Mesothelial cell of epicardium (in vitro differentiated cells): ENCODE measurements around the gene LUZP4. TPM values are rescaled to one million over a fixed set of nuclear protein-coding genes. Genes with fewer than 3 reads are reported as not detected.

ENCODE experiments used
- DNase-seq, 2 experiments: peaks; one replicate each; pipeline ENCODE4 v3.0.0; 2021; ENCODE audit warnings: low spot score in 2 of 2; ENCODE audit not compliant: unreplicated experiment in 2 of 2
- H3K27ac Mint-ChIP-seq: 2 replicates; pipeline ENCODE4 v1.8.0; 2021; ENCODE audit warnings: mixed read lengths
- H3K27me3 Mint-ChIP-seq: 2 replicates; pipeline ENCODE4 v1.8.0; 2021; ENCODE audit warnings: low read depth, mixed read lengths
- H3K36me3 Mint-ChIP-seq: 2 replicates; pipeline ENCODE4 v1.8.0; 2021; ENCODE audit warnings: mixed read lengths
- H3K4me1 Mint-ChIP-seq: 2 replicates; pipeline ENCODE4 v1.8.0; 2021; ENCODE audit warnings: mixed read lengths
- H3K4me3 Mint-ChIP-seq: 2 replicates; pipeline ENCODE4 v1.8.0; 2021; ENCODE audit warnings: mild to moderate bottlenecking, moderate library complexity, mixed read lengths
- H3K9me3 Mint-ChIP-seq: 2 replicates; pipeline ENCODE4 v1.8.0; 2021; ENCODE audit warnings: mixed read lengths
- CTCF ChIP-seq: fragments of 200-600 bp; sonication (generic); IDR thresholded peaks from one replicate; pipeline ENCODE4 v1.5.0; 2021; ENCODE audit warnings: antibody characterized with exemption; ENCODE audit not compliant: unreplicated experiment
- total RNA-seq: library from RNA; stranded (reverse); gene quantifications from 3 replicates; pipeline ENCODE4 v1.2.1, GENCODE V29; 2021

The LUZP4 gene
- total RNA-seq, 1 donor from 2014 or later: not detected

GRCh38 chrX:115348446-115349225 lies 59.1 kb downstream of the LUZP4 start:
- Mint-ChIP-seq H3K4me1 (peaks cover 34% of the 10 kb centered on the region), H3K4me3 (no peak overlapping the region), H3K9me3 (peaks cover 14% of the 10 kb centered on the region), H3K27me3 (no peaks in the 10 kb centered on the region), H3K36me3 (peaks cover 8% of the 10 kb centered on the region), H3K27ac (peak overlapping the region; percentile 75)
- no peak for TF ChIP-seq CTCF
- no peak for DNase-seq

GRCh38 chrX:115350711-115351381 lies 61.3 kb downstream of the LUZP4 start:
- H3K27me3 Mint-ChIP-seq: no peaks in the 10 kb centered on the region
- H3K4me1 Mint-ChIP-seq: peaks cover 21% of the 10 kb centered on the region

GRCh38 chrX:115356369-115356768 lies 66.9 kb downstream of the LUZP4 start:
- DNase-seq: no peak
- no peak overlapping the region for H3K4me3 Mint-ChIP-seq
- H3K27me3 Mint-ChIP-seq: no peaks in the 10 kb centered on the region
- no peaks in the 10 kb centered on the region for H3K36me3 Mint-ChIP-seq
- H3K4me1 Mint-ChIP-seq: peaks cover 55% of the 10 kb centered on the region
- H3K27ac Mint-ChIP-seq: peak overlapping the region; percentile 81
- no peaks in the 10 kb centered on the region for H3K9me3 Mint-ChIP-seq
- no peak for TF ChIP-seq CTCF

More at GRCh38 chrX:115350711-115351381, 61.3 kb downstream of the LUZP4 start:
- H3K27ac Mint-ChIP-seq: peak overlapping the region; percentile 71
- H3K36me3 Mint-ChIP-seq: peaks cover 7% of the 10 kb centered on the region
- peaks cover 14% of the 10 kb centered on the region for H3K9me3 Mint-ChIP-seq
- no peak overlapping the region for H3K4me3 Mint-ChIP-seq
- TF ChIP-seq CTCF: no peak
- no peak for DNase-seq

Other genes with a start within 250 kb of the LUZP4 start
- gene RBMXL3, start 100.3 kb upstream of the LUZP4 start, total RNA-seq: not detected in 3 replicates
- 29.1 to 29.5 TPM (median 29.4 TPM) in 3 replicates for gene LRCH2, start 55.6 kb upstream of the LUZP4 start, total RNA-seq